ENCODE measurements around the gene HOXB2.

GRCh38 chr17:48568499-48569239 is 23.8 kb upstream of the HOXB2 start:
- TF ChIP-seq, protein P1, sequence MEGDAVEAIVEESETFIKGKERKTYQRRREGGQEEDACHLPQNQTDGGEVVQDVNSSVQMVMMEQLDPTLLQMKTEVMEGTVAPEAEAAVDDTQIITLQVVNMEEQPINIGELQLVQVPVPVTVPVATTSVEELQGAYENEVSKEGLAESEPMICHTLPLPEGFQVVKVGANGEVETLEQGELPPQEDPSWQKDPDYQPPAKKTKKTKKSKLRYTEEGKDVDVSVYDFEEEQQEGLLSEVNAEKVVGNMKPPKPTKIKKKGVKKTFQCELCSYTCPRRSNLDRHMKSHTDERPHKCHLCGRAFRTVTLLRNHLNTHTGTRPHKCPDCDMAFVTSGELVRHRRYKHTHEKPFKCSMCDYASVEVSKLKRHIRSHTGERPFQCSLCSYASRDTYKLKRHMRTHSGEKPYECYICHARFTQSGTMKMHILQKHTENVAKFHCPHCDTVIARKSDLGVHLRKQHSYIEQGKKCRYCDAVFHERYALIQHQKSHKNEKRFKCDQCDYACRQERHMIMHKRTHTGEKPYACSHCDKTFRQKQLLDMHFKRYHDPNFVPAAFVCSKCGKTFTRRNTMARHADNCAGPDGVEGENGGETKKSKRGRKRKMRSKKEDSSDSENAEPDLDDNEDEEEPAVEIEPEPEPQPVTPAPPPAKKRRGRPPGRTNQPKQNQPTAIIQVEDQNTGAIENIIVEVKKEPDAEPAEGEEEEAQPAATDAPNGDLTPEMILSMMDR (IDR thresholded peaks at IDR 0.05; ENCODE audit: insufficient read depth, low read length, poor library complexity, severe bottlenecking), result no peak
- TF ChIP-seq EZH2phosphoT487 (conservative IDR thresholded peaks at IDR 0.05; ENCODE audit: low read length), result no peak

Measured in SU-DHL-6 (cell line).